ENCODE data around the gene EIF5B. TPM values are rescaled to one million over a fixed set of nuclear protein-coding genes. Genes with fewer than 3 reads are reported as not detected.

Gene EIF5B
- total and polyA plus RNA-seq, 3 experiments from 2014 or later, result 18.1 to 96.2 (median 82.8) TPM

- H3K9me3 Mint-ChIP-seq, result no peaks in the 10 kb centered on the region
- peaks cover 0 to 65% (median 9%) of the 10 kb centered on the region in 3 donors for H3K36me3 Mint-ChIP-seq
- H3K9me3 ChIP-seq (ENCODE audit: low read length), result no peaks in the 10 kb centered on the region
- no peak overlapping the region for H3K4me3 ChIP-seq (ENCODE audit: low read length)
- H3K36me3 ChIP-seq (ENCODE audit: insufficient read depth, low read length), result peaks cover 7% of the 10 kb centered on the region
- no peaks in the 10 kb centered on the region for H3K27me3 ChIP-seq (ENCODE audit: insufficient read depth, low read length, poor library complexity, severe bottlenecking)
- no peaks in the 10 kb centered on the region for H3K4me1 ChIP-seq (ENCODE audit: insufficient read depth, low read length)
- no peak overlapping the region for H3K27ac Mint-ChIP-seq
- ChIA-PET CTCF (no interaction called here), POLR2A (no interaction called here)
- no peak for DNase-seq
- peaks cover 2 to 14% (median 5%) of the 10 kb centered on the region in 3 donors for H3K4me1 Mint-ChIP-seq
- H3K27me3 Mint-ChIP-seq, result no peaks in the 10 kb centered on the region
- H3K27ac ChIP-seq (ENCODE audit: low read depth, low read length), result no peak overlapping the region
- no peak overlapping the region for H3K4me3 Mint-ChIP-seq
These were observed 99.7 kb downstream of the EIF5B start for GRCh38 chr2:99436874-99437273.

GRCh38 chr2:99439971-99440505 lies 102.8 kb downstream of the EIF5B start:
- peaks cover 12% of the 10 kb centered on the region for H3K36me3 ChIP-seq (ENCODE audit: insufficient read depth, low read length)
- POLR2A ChIA-PET, result no interaction called here
- no peak overlapping the region for H3K4me3 Mint-ChIP-seq

DNA sequence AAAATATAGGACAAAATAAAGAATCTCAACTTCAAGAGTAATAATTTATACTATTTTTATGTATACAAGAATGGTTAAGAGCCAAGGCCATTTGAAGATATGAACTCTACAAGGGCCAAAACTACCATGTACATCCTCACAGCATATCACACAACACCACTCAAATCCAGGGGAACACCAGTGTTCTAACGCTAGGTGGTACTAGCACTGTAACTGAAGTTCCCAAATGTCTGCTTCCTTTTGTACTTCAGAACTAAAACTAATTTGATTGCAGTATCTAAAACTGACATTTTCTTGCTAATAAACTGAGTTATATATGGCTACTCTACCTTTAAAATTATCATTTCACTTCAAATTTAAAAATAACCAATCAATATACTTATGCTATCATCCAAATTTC lies 105.6 kb downstream of the EIF5B start:
- peaks cover 3 to 57% (median 9%) of the 10 kb centered on the region in 3 donors for H3K36me3 Mint-ChIP-seq
- no peak overlapping the region for H3K27ac ChIP-seq (ENCODE audit: low read depth, low read length)
- H3K9me3 ChIP-seq (ENCODE audit: low read length), result no peaks in the 10 kb centered on the region
- peaks cover 9 to 25% (median 22%) of the 10 kb centered on the region in 3 donors for H3K4me1 Mint-ChIP-seq
- H3K9me3 Mint-ChIP-seq, result no peaks in the 10 kb centered on the region
- no peak for DNase-seq
- no peak overlapping the region for H3K4me3 ChIP-seq (ENCODE audit: low read length)
- H3K27me3 ChIP-seq (ENCODE audit: insufficient read depth, low read length, poor library complexity, severe bottlenecking), result no peaks in the 10 kb centered on the region
- no peaks in the 10 kb centered on the region for H3K4me1 ChIP-seq (ENCODE audit: insufficient read depth, low read length)
- H3K27me3 Mint-ChIP-seq, result peaks cover 0 to 2% of the 10 kb centered on the region in 2 donors
- peaks cover 12% of the 10 kb centered on the region for H3K36me3 ChIP-seq (ENCODE audit: insufficient read depth, low read length)
- POLR2A ChIA-PET, result no interaction called here
- no peak overlapping the region for H3K27ac Mint-ChIP-seq
- CTCF ChIA-PET, result no interaction called here
- no peak overlapping the region for H3K4me3 Mint-ChIP-seq

More at GRCh38 chr2:99439971-99440505, 102.8 kb downstream of the EIF5B start:
- peaks cover 0 to 56% (median 8%) of the 10 kb centered on the region in 3 donors for H3K36me3 Mint-ChIP-seq
- CTCF ChIA-PET, result no interaction called here
- Histone ChIP-seq H3K27me3 (ENCODE audit: insufficient read depth, low read length, poor library complexity, severe bottlenecking) (no peaks in the 10 kb centered on the region), H3K27ac (ENCODE audit: low read depth, low read length) (no peak overlapping the region), H3K4me3 (ENCODE audit: low read length) (no peak overlapping the region), H3K9me3 (ENCODE audit: low read length) (no peaks in the 10 kb centered on the region), H3K4me1 (ENCODE audit: insufficient read depth, low read length) (no peaks in the 10 kb centered on the region)
- DNase-seq, result no peak
- H3K27me3 Mint-ChIP-seq, result no peaks in the 10 kb centered on the region
- H3K9me3 Mint-ChIP-seq, result no peaks in the 10 kb centered on the region
- peaks cover 8 to 15% (median 11%) of the 10 kb centered on the region in 3 donors for H3K4me1 Mint-ChIP-seq
- no peak overlapping the region for H3K27ac Mint-ChIP-seq

- peaks cover 10% of the 10 kb centered on the region for H3K36me3 ChIP-seq (ENCODE audit: insufficient read depth, low read length)
- ChIA-PET CTCF (no interaction called here), POLR2A (no interaction called here)
- H3K4me1 Mint-ChIP-seq, result peaks cover 9 to 27% (median 25%) of the 10 kb centered on the region in 3 donors
- H3K27ac Mint-ChIP-seq, result peak overlapping the region in 3 of 8 donors; percentile 49 to 78 (median 52)
- no peak overlapping the region for H3K27ac ChIP-seq (ENCODE audit: low read depth, low read length)
- H3K4me1 ChIP-seq (ENCODE audit: insufficient read depth, low read length), result no peaks in the 10 kb centered on the region
- DNase-seq, result no peak
- peaks cover 3 to 53% (median 14%) of the 10 kb centered on the region in 3 donors for H3K36me3 Mint-ChIP-seq
- peaks cover 0 to 2% of the 10 kb centered on the region in 2 donors for H3K27me3 Mint-ChIP-seq
- no peaks in the 10 kb centered on the region for H3K9me3 ChIP-seq (ENCODE audit: low read length)
- H3K4me3 Mint-ChIP-seq, result peak overlapping the region in 1 of 7 donors; percentile 11
- no peaks in the 10 kb centered on the region for H3K9me3 Mint-ChIP-seq
- H3K27me3 ChIP-seq (ENCODE audit: insufficient read depth, low read length, poor library complexity, severe bottlenecking), result no peaks in the 10 kb centered on the region
- no peak overlapping the region for H3K4me3 ChIP-seq (ENCODE audit: low read length)
These were observed 107.0 kb downstream of the EIF5B start for GRCh38 chr2:99444222-99444621.

DNA sequence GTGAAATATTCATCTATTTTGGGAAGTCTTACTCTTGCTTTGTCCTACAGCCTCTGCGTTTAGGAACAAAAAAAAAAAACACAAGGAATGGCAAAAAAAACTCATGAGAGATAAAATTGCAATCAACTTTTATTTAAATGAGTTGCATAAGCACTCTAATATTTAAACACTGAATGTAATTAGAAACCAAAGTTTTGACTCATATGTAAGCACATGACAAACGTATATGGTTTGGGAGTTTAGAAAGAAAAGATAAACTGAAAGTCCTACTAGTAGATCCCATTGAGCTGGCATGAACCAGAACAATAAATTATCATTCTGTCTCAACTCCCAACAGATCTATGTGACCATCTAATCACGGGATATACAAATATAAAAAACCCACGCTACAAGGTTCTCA lies 107.9 kb downstream of the EIF5B start:
- Mint-ChIP-seq H3K9me3 (no peaks in the 10 kb centered on the region), H3K4me1 (peaks cover 9 to 27% (median 25%) of the 10 kb centered on the region in 3 donors), H3K27ac (peak overlapping the region in 1 of 8 donors; percentile 5), H3K4me3 (no peak overlapping the region), H3K36me3 (peaks cover 3 to 48% (median 14%) of the 10 kb centered on the region in 3 donors), H3K27me3 (peaks cover 0 to 2% of the 10 kb centered on the region in 2 donors)
- POLR2A ChIA-PET, result no interaction called here
- DNase-seq, result no peak
- Histone ChIP-seq H3K27ac (ENCODE audit: low read depth, low read length) (no peak overlapping the region), H3K27me3 (ENCODE audit: insufficient read depth, low read length, poor library complexity, severe bottlenecking) (no peaks in the 10 kb centered on the region), H3K36me3 (ENCODE audit: insufficient read depth, low read length) (peaks cover 10% of the 10 kb centered on the region), H3K4me1 (ENCODE audit: insufficient read depth, low read length) (no peaks in the 10 kb centered on the region), H3K4me3 (ENCODE audit: low read length) (no peak overlapping the region), H3K9me3 (ENCODE audit: low read length) (no peaks in the 10 kb centered on the region)
- CTCF ChIA-PET, result no interaction called here

DNA sequence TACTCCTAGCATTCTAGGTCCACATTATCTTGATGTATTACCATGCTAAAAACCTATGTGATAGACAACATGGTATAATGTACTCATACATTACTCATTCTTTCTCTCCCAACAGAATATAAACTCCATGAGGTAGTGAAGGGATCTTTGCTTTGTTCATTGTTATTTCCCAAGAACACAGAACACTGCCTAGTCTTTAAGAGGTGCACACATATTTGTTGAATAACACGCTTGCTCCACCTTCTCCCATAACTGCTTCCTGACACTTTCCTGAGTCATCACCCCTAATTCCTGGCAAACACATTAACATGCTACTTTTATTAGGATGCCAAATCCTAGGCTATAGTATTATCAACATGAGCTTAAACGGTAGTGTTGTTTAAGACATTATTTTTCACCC lies 111.4 kb downstream of the EIF5B start:
- Mint-ChIP-seq H3K9me3 (no peaks in the 10 kb centered on the region), H3K27ac (no peak overlapping the region), H3K4me1 (peaks cover 14 to 36% (median 33%) of the 10 kb centered on the region in 3 donors), H3K27me3 (peaks cover 0 to 2% of the 10 kb centered on the region in 2 donors), H3K4me3 (no peak overlapping the region), H3K36me3 (peaks cover 3 to 57% (median 23%) of the 10 kb centered on the region in 3 donors)
- Histone ChIP-seq H3K27ac (ENCODE audit: low read depth, low read length) (no peak overlapping the region), H3K9me3 (ENCODE audit: low read length) (no peaks in the 10 kb centered on the region), H3K36me3 (ENCODE audit: insufficient read depth, low read length) (peaks cover 4% of the 10 kb centered on the region), H3K27me3 (ENCODE audit: insufficient read depth, low read length, poor library complexity, severe bottlenecking) (no peaks in the 10 kb centered on the region), H3K4me3 (ENCODE audit: low read length) (no peak overlapping the region), H3K4me1 (ENCODE audit: insufficient read depth, low read length) (no peaks in the 10 kb centered on the region)
- no peak for DNase-seq
- ChIA-PET POLR2A (interaction anchor here (0.6 kb wide), 1 partner anchor 105 kb away, joined by 4 read pairs; no protein-coding TSS in a partner anchor), CTCF (no interaction called here)

DNA sequence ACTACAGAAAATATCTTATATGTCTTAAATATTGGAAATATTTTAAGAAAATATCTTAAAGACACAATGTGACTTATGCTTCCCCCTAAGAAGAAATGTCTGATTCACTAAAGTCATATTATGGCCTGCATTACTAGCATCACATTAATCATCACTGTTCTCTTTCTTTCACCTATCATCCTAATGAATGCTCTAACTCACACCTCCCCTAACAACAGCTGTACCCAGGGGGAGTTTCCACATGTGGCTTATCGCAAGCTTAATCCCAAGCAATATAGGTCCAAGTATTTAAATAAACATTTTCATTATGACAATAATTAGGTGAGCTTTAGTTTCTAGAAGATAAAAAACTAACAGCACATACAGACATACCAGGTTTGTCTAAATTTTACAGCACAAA lies 113.0 kb downstream of the EIF5B start:
- Histone ChIP-seq H3K9me3 (ENCODE audit: low read length) (no peaks in the 10 kb centered on the region), H3K4me3 (ENCODE audit: low read length) (no peak overlapping the region), H3K36me3 (ENCODE audit: insufficient read depth, low read length) (peaks cover 4% of the 10 kb centered on the region), H3K27me3 (ENCODE audit: insufficient read depth, low read length, poor library complexity, severe bottlenecking) (no peaks in the 10 kb centered on the region), H3K4me1 (ENCODE audit: insufficient read depth, low read length) (no peaks in the 10 kb centered on the region), H3K27ac (ENCODE audit: low read depth, low read length) (no peak overlapping the region)
- Mint-ChIP-seq H3K4me3 (no peak overlapping the region), H3K4me1 (peaks cover 11 to 28% (median 28%) of the 10 kb centered on the region in 3 donors), H3K27ac (peak overlapping the region in 2 of 8 donors; percentile 24 to 47), H3K36me3 (peaks cover 3 to 63% (median 21%) of the 10 kb centered on the region in 3 donors), H3K27me3 (peaks cover 0 to 2% of the 10 kb centered on the region in 2 donors), H3K9me3 (no peaks in the 10 kb centered on the region)
- CTCF ChIA-PET, result no interaction called here
- POLR2A ChIA-PET, result no interaction called here
- DNase-seq, result no peak
